ENCODE results near the gene RPS6KC1. TPM values are rescaled to one million over a fixed set of nuclear protein-coding genes. Genes with fewer than 3 reads are reported as not detected.

The RPS6KC1 gene
- total RNA-seq, 1 experiment from 2014 or later, result 16.9 TPM

GRCh38 chr1:213164561-213164960, 113.5 kb downstream of the RPS6KC1 start:
- H2AK5ac ChIP-seq (ENCODE audit: insufficient read length, low read length), result no peak overlapping the region
- peaks cover 5 to 8% (median 5%) of the 10 kb centered on the region in 3 experiments; a peak in 4 of 7 replicates for H3K36me3 Mint-ChIP-seq (ENCODE audit: insufficient read depth in 1 of 3, low read depth in 3 of 3)
- no peak for DNase-seq
- no peaks in the 10 kb centered on the region for H3K27me3 Mint-ChIP-seq (ENCODE audit: low read depth)
- no peak overlapping the region for H3K4ac ChIP-seq (ENCODE audit: low read depth, low read length)
- H3K4me3 Mint-ChIP-seq, result no peak overlapping the region
- H3K23me2 ChIP-seq (ENCODE audit: insufficient read length, low read depth, low read length, poor library complexity, severe bottlenecking), result no peaks in the 10 kb centered on the region
- no peaks in the 10 kb centered on the region for H3K27me3 ChIP-seq (ENCODE audit: insufficient read depth, low read length)
- H3K4me1 Mint-ChIP-seq, result no peaks in the 10 kb centered on the region
- H3K9me3 ChIP-seq (ENCODE audit: control insufficient read depth, low read depth, low read length), result no peaks in the 10 kb centered on the region
- H3K56ac ChIP-seq (ENCODE audit: insufficient read length, low read depth, low read length), result no peak overlapping the region
- no peak overlapping the region for H3K9ac ChIP-seq (ENCODE audit: extremely low read depth, insufficient read length, low read length)
- TF ChIP-seq, protein P1, sequence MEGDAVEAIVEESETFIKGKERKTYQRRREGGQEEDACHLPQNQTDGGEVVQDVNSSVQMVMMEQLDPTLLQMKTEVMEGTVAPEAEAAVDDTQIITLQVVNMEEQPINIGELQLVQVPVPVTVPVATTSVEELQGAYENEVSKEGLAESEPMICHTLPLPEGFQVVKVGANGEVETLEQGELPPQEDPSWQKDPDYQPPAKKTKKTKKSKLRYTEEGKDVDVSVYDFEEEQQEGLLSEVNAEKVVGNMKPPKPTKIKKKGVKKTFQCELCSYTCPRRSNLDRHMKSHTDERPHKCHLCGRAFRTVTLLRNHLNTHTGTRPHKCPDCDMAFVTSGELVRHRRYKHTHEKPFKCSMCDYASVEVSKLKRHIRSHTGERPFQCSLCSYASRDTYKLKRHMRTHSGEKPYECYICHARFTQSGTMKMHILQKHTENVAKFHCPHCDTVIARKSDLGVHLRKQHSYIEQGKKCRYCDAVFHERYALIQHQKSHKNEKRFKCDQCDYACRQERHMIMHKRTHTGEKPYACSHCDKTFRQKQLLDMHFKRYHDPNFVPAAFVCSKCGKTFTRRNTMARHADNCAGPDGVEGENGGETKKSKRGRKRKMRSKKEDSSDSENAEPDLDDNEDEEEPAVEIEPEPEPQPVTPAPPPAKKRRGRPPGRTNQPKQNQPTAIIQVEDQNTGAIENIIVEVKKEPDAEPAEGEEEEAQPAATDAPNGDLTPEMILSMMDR (conservative IDR thresholded peaks at IDR 0.05), result no peak
- no peak overlapping the region for H4K8ac ChIP-seq (replicated peaks; ENCODE audit: insufficient read length, low read depth, low read length)
- no peak overlapping the region for H3K18ac ChIP-seq (ENCODE audit: insufficient read length, low read depth, low read length)
- no peaks in the 10 kb centered on the region for H3K4me1 ChIP-seq (ENCODE audit: insufficient read depth, low read length)
- no peak overlapping the region for H3K4me2 ChIP-seq (ENCODE audit: insufficient read depth, insufficient read length, low read length)
- no peak overlapping the region for H2BK12ac ChIP-seq (ENCODE audit: insufficient read length, low read depth, low read length)
- no peak overlapping the region for H2BK120ac ChIP-seq (ENCODE audit: low read depth, low read length, poor library complexity, severe bottlenecking)
- no peak overlapping the region for H2BK15ac ChIP-seq (ENCODE audit: low read depth, low read length)
- H3K14ac ChIP-seq (ENCODE audit: insufficient read depth, low read length), result no peak overlapping the region
- no peak overlapping the region for H3K23ac ChIP-seq (ENCODE audit: insufficient read length, low read depth, low read length)
- no peaks in the 10 kb centered on the region for H4K20me1 ChIP-seq (ENCODE audit: control insufficient read depth, insufficient read depth, insufficient read length)
- no peak overlapping the region for H3K27ac ChIP-seq (ENCODE audit: insufficient read length, low read depth, low read length)
- H4K91ac ChIP-seq (ENCODE audit: insufficient read length, low read depth, low read length), result no peak overlapping the region
- no peak overlapping the region for H3T11ph ChIP-seq (ENCODE audit: low read length)
- no peak overlapping the region for H2AFZ ChIP-seq (ENCODE audit: low read length)
- H2BK5ac ChIP-seq (ENCODE audit: insufficient read length, low read length), result no peak overlapping the region
- H3K27ac Mint-ChIP-seq, result no peak overlapping the region
- H4K5ac ChIP-seq (ENCODE audit: insufficient read length, low read depth, low read length), result no peak overlapping the region
- H3K79me1 ChIP-seq (ENCODE audit: insufficient read depth, low read depth, low read length, poor library complexity, severe bottlenecking), result no peaks in the 10 kb centered on the region
- no peaks in the 10 kb centered on the region; the same call in 1 of the 2 replicates for H3K79me2 ChIP-seq (ENCODE audit: insufficient read depth, low read length)
- WGBS (ENCODE audit: extremely low coverage, insufficient read length, low lambda C conversion rate), result no CpG with 5 or more reads among the region's 3 CpGs
- H2BK20ac ChIP-seq (ENCODE audit: low read depth, low read length, poor library complexity, severe bottlenecking), result no peak overlapping the region
- no peaks in the 10 kb centered on the region for H3K9me3 Mint-ChIP-seq

Measured in H9 (cell line).